Measurements from ENCODE around the gene MOG.

- no peak for TF ChIP-seq CTCF (IDR thresholded peaks at IDR 0.05; ENCODE audit: low read depth, low read length, poor library complexity, severe bottlenecking)
- no peak for TF ChIP-seq EZH2phosphoT487 (IDR thresholded peaks at IDR 0.05; ENCODE audit: borderline replicate concordance, low read length)
These were observed 1.2 kb upstream of the MOG start for GRCh38 chr6:29655658-29656057.
